Cerebellar cortex (tissue), 1 donor: Measurements from ENCODE around the gene MT4.
"Not testable (repeated sequence)": the region's sequence is repeated elsewhere in the genome, so short reads cannot be mapped to it uniquely, and the experiment has no call there.

ENCODE experiments used
- DNase-seq: peaks from one replicate; pipeline ENCODE4 v3.0.0-alpha.2; 2015; ENCODE audit warnings: low spot score

The MT4 gene

DNA sequence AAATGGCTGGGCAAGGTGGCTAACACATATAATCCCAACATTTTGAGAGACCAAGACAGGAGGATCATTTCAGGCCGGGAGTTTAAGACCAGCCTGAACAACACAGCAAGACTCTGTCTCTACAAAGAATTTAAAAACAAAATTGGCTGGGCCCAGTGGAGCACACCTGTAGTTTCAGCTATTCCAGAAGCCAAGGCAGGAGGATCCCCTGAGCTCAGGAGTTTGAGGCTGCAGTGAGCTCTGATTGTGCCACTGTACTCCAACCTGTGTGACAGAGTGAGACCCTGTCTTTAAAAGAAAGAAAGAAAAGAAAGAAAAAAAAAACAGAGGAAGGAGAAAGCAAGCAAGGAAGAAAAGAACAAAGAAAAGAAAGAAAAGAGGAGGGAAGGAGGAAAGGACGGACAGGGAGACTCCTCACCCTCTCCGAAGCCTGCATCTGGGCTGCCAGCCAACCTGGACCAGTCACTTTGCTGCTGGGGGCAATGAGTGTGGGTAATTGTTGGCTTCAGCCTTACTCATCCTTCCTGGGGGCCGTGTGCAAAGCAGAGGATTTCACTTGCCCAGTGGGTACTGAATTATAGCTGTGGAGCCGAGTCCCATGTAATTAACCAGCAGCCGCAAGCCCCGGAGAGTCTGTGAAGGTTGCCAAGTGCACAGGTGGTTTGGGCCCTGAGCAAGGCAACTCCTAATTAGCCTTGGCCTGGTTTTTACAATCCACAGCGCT, 6.7 kb upstream of the MT4 start:
- peak; percentile 97 for DNase-seq

DNA sequence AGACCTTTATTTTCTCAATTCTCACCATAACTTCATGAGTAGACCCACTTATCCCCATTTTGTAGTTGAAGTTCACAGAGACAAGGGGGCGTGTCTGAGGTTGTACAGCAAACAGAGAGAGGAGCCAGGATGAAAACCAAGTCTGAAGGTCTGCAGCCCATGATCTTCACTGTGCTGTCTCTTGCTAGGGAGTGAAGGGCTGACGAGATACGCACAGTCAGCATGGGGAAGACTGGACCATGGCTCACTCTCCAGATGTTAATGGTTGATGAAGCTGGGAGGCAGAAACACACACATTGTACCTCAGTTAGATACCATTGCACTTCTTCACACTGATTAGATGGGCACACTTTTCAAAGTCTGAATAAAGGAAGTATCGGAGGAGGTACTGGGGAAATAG, 5.8 kb upstream of the MT4 start:
- DNase-seq: no peak

DNA sequence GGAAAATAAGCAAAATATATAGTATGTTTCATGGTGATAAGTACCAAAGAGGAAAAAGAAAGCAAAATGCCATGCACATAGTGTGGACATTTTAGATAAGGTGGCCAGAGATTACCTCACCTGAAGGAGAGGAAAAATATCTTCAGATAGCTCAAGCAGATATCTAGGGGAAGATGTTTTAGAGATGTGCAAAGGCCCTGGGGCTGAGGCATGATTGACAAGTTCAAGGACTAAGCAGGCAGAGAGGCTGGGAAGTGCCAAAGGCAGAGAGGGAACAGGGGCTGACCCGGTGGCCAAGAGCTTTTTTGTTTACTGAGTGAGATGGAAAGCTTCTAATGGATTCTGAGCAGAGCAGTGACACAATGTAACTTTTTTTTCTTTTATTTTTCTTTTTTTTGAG, 4.4 kb upstream of the MT4 start:
- no peak for DNase-seq

DNA sequence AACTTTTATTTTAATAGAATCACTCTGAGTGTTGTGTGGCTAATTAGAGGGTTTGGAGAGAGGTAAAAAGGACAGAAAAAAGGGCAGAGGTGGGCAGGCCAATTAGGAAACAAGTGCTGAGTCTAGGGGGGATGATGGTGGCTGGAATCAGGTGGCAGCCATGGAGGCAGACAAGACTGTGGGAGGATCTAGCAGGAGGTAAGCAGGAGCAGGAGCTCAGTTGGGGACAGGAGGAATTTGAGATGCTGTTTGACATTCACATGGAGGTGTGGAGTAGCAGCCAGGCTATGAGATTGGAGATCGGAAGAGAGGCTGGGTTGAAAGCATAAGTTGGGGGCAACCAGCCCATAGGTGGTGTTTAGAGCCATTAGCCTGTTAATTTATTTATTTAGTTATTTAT, 3.7 kb upstream of the MT4 start:
- no peak for DNase-seq

DNA sequence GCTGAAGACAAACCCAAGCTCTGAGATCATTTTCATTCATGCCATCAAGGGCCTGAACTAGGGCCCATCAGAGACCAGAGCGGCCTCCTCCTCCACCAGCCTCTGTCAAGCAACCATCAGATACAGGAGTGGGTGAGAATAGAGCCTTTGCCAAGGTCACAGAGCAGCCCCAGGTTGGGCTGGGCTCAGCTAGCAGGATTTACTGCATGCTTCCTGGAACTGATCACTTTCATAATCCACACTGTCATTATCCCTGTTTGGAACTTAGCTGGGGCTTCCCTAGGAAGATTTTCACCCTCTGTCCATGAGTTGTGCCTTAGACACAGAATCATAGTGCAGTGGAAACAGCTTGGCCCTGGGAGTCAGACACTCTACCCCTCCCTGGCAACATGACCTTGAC, 5.1 kb downstream of the MT4 start:
- no peak for DNase-seq

DNA sequence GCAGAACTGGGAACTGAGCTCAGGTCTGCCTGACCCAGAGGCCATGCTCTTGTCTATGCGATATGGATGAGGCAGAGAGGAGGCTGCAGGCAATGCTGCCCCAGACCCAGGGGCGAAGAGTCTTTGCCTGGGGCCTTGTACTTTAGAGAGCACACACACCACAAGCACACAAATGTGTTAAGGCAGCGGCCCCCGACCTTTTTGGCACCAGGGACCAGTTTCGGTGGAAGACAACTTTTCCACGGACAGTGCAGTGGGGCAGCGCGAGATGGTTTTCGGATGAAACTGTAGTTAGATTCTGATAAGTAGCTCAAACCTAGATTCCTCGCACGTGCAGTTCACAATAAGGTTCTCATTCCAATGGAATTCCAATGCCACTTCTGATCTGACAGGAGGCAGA, 6.7 kb downstream of the MT4 start:
- no peak for DNase-seq

DNA sequence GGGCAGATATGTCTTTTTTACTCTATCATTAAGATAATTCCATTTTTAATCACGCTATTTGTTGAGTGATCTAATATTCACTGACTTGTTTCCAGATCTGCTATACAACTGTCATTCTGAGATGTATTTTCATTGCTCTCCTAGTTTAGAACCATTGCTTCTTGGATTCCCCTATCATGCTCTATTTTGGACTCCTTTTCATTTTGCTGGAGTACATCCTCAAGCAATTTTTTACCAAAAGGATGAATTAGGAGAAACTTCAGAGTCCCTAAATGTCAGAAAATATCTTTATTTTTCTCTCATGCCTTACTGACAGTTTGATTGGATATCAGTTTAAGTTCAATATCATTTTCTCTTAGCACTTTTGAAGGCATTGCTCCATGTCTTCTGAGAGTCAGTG, 9.8 kb downstream of the MT4 start:
- DNase-seq: no peak

DNA sequence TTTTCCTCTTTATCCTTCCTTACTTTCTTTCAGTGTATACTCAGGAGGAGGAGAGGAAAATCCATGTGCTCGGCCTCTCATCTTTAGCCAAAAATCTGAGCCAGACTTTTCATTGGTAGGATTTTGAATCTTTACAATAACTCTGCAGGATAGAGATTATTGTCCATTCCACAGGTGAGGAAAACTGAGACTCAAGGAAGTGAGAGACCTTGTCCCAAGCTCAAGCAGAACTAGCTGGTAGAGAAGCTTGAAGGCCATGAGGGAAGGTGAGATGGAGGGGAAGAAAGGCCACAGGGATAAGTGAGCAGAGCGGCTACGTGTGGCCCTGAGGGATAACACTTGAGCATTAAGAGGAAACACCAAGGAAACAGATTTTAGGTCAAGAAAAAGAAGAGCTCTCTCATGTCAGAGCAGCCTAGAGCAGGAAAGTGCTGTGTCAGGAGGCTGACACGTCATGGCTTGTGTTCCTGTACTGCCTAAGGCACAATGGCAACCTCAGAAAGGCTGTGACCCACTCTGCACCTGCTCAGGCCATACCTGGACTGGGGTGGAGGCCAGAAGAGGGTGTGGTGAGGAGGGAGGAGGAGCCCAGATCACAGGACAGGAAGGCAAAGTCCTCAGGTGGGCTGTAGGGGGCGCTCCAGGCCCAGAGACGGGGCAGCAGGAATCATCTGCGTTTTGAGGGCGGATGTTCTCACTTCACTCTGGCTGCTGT, 11.9 kb downstream of the MT4 start:
- DNase-seq: peak; percentile 36

DNA sequence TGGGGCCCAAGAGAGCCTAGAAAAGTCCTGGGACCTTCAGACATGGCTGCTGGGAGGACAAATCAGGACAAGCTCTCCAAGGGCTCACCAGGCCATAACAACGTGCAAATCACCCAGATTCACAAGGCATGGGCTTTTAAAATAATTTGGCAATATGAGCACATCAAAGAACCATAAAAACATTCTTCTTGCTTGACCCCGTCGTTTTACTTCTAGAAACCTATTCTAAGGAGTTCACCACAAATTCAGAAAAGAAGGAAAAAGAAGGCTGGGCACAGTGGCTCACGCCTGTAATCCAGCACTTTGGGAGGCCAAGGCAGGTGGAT, 12.4 kb downstream of the MT4 start:
- DNase-seq: no peak

DNA sequence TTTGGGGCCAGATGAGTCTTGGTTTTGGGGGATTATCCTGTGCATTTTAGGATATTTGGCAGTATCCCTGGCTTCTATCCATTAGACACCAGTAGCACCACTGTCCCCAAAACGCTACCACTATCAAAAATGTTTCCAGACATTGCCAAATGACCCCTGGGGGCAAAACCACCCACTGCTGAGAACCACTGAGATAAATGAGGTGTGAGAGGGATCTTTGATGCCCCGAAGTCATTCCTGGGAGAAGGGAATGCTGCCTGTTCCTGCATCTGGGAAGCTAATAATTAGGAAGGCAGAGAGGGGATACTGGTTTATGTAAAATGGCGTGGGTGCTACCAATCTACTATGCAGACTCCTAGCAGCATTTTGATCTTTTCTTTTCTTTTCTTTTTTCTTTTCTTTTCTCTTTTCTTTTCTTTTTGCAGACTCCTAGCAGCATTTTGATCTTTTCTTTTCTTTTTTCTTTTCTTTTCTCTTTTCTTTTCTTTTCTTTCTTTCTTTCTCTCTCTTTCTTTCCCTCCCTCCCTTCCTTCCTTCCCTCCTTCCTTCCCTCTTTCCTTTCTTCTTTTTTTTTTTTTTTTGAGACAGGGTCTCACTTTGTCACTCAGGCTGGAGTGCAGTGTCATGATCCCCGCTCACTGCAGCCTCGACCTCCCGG, 15.6 kb downstream of the MT4 start:
- no peak for DNase-seq

DNA sequence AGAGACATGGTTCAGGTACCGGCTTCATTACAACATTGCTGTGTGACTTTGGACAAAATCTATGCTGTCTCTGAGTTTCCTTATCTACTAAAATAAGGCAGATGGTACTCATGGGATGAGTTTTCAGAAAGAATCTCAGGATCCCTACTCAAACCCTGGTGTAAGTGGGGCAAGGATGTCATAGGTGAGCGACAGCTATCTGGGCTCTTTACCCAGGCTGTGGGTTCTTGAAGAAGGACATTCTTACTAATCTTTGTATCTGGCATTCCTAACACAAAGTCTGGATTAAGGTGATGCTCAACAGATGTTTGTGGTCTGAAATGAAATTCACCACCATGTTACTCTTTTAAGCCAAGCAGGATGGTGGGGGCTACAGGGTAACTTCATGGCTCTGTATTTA, 18.0 kb downstream of the MT4 start:
- not testable (repeated sequence) for DNase-seq

DNA sequence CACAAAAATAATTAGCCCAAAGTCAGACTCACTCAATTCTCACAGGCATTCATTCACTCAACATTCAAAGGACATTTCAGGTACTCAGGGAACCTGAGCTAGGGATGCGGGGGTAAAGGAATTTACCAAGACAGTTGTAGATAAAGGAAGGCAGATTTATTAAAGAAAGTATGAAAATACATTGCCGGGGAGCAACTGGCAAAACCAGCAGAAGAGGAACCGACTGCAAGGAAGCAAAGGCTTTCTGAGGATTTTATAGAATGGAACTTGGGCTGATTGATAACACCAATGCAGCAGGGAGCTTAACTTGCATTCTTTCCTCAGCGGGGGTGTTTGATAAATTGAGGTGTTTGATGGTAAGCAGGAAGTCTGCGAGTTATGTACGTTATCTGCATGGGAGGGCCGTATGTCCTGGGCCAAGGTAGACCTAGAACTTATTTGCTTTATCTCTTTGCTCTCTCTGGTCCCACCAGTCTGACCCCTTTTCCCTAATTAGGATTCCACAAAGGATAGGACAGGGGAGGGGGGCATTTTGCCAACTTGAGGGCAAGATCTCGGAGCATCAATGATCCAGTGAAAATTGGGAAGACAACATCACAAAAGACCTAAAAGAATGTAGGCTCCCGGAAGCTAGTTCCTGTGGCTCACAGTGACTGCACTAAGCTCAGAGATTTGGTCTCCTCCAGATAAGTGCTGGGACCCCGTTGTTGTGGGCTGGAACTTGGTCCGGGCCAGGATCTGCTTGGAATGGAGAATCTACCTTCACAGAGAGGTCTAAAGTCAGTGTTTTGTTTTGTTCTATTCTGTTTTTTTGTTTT, 18.7 kb downstream of the MT4 start:
- no peak for DNase-seq

DNA sequence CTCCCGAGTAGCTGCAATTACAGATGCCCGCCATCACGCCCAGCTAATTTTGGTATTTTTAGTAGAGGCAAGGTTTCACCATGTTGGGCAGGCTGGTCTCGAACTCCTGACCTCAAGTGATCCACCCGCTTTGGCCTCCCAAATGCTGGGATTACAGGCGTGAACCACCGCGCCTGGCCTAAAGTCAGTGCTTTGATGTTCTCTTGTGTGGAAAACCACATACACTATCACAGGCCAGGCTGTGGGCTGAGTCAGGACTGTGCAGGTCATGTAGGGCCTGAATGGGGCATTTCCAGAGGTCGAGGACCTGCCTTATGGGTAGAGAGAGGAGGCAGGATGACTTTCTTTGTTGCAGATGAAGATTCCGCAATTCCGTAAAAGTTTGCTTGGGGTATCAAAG, 19.4 kb downstream of the MT4 start:
- no peak for DNase-seq

DNA sequence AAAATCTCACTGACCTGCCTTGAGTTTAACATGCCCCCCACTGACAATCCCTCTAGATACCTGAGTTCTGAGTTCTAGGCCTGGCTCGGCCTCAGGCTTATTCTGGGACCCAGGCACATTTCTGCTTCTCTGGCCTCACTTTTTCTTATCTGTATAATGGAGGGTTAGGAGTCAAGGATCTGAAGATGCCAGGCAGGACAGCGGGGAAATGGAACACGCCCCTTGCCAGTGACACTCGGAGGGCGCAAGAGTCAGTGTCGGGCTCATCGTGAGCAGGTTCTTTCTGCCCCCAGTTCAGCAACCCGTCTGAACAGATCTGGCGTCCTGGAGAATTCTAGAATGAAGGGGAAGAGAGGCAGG, 23.9 kb downstream of the MT4 start:
- no peak for DNase-seq

DNA sequence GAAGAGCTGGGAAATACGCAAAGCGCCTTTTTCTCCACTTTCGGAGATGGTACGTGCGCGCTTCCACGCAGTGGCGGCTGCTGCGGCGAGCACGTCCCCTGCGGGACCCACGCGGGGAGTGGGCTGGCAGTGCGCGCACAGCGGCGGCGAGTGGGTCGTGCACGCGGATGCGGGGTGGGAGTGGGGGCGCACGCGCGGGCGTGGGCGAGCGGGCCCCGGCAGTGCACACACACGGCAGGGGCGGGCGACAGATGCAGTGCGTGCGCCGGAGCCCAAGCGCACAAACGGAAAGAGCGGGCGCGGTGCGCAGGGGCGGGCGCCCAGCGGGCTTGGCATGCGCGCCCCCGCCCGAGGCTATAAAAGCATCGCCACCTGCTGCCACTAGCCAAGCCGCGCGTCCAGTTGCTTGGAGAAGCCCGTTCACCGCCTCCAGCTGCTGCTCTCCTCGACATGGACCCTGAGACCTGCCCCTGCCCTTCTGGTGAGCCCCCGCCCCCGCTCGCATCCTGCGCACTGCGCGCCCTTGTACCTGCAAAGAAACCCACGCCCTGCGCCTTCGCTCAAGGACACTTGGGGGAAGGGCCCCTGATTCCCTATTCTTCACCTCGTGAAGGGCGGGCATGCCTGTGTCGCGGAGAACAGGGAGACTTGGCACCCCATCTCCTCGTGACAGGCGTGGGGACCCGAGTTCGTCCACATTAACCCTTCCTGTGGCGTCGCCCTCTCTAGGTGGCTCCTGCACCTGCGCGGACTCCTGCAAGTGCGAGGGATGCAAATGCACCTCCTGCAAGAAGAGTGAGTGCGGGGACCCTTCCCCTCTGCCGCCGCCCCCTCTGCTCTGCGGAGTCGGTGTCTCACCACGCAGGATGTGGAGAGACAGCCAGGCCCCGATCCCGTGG, 24.5 kb downstream of the MT4 start, which contains the start of gene MT3:
Gene MT3, plus strand, starts transcription at position 388 of the 899 bp plus-strand sequence. Its CDS starts 63 bp downstream, at position 451.
- DNase-seq: peak; percentile 72

DNA sequence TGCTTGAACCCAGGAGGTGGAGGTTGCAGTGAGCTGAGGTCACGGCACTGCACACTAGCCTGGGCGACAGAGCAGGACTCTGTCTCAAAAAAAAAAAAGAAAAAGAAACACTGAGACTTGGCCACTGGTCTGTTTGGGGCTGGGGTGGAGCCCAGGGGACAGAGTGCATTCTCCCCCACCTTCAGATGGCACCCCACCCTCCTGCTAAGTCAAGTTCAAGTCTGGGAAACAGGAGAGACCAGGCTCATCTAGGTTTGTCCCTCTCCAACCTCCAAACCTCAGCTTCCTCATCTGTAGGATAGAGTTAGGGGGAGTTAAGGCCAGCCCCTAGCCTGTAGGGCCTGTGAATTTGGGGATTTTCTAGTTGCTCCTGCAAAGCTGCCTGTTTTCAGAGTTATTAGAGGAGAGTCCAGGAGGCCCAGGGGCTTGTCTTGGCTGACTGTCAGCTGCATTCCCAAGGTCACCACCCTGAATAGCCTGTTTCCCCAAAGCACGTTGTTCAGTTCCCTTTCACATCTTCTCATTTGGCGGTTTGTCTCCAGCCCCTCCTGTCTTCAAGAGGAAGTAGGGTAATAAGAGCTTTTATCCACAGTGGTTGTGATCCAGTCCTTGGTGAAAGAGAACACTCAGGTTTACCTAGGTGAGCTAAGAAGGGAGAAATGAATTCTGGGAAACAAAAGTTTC, 26.6 kb downstream of the MT4 start:
- no peak for DNase-seq

DNA sequence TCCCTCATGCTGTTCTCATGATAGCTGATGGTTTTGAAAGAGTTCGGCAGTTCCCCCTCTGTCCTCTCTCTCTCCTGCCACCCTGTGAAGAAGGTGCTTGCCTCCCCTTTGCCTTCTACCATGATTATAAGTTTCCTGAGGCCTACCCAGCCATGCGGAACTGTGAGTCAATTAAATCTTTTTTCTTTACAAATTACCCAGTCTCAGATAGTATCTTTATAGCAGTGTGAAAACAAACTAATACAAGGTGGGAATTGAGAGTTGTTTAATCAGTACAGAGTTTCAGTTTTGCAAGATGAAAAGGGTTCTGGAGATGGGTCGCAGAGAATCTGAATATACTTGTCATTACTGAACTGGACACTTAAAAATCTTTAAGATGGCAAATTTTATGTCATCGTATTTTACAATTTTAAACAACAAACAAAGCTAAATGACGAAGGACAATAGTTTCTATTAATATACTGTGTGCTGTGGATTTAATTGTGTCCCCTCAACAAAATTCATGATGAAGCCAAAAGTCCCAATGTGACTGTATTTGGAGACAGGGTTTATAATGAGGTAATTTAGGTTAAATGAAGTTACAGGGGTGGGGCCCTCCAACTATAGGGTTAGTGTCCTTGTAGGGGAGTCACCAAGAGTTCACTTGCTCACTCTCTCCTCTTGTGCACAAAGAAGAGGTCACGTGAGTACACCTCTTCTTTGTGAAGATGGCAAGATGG, 28.9 kb downstream of the MT4 start:
- DNase-seq: no peak

DNA sequence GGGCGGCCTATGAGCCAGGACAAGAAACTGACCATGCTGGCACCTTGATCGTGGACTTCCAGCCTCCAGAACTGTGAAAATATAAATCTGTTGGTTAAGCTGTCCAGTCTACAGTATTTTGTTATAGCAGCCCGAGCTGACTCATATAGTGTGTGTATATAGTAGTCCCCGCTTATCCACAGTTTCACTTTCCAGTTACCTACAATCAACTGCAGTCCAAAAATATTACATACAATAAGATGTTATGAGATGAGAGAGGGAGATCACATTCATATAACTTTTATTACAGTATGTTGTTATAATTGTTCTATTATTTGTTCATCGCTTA, 29.4 kb downstream of the MT4 start:
- no peak for DNase-seq

DNA sequence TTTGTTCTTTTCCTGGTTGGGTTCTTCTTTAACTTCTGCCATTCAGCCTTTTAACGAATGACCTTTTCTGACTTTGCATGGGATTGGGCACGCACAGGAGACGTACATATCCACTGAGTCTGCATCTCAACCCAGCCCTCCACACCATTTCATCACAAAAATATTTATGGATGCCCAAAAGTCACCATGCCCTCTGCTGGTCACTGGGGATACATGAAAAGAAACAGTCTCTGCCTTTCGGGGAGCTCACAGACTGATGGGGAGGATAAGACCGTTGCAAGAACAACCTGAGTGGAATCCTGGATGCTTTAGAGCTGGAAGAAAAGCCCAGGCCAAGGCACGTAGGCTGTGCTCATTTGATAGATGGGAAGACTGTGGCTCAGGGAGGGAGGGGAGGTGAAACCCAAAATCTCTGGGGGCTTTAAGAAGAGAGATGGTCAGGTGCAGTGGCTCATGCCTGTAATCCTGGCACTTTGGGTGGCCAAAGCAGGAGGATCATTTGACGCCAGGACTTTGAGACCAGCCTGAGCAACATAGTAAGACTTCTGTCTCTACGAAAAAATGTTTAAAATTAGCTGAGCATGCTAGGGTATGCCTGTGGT, 35.6 kb downstream of the MT4 start:
- DNase-seq: peak; percentile 88

DNA sequence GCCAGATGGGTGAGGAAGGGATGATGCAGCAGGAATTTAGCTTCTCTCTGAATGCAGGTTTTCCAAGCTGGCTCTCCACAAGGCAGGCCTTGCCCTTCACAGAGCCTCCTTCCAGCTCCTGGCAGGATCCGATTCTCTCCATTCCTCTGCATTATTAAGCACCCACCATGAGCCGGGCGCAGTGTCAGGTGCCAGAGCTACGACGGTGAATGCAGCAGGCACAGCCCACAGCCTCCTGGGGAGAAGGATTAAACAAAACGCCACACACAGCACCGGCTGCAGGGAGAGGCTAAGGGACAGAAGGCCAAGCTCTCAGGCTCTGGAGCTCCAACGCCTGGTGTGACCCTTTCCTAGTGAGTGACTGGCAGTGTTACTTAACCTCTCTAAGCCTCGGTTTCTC, 36.5 kb downstream of the MT4 start:
- DNase-seq: peak; percentile 54
